Adrenal gland (tissue), 5 donors: ENCODE results near the gene SYDE2.

Experiments
- CTCF ChIP-seq, 6 experiments: fragments of 450-650 bp in 4 of 6; fragments of 200-600 bp in 2 of 6; sonication (generic) in 1 of 6; IDR thresholded peaks; 1 replicate in 5 of 6; 2 replicates in 1 of 6; pipeline versions ENCODE4 v1.5.1 to v1.8.0; 2016 to 2021; ENCODE audit warnings: antibody characterized with exemption in 6 of 6, mild to moderate bottlenecking in 2 of 6, moderate library complexity in 1 of 6
- POLR2A ChIP-seq, 2 donors: fragments of 450-650 bp; IDR thresholded peaks; one replicate each; pipeline ENCODE4 v1.6.1; 2017; ENCODE audit warnings: antibody characterized with exemption in 2 of 2, mild to moderate bottlenecking in 2 of 2, moderate library complexity in 1 of 2
- donor health status: DM: no; HTN: no; CAD: no.

GRCh38 chr1:85208488-85208887 is 7.7 kb upstream of the SYDE2 start:
- TF ChIP-seq CTCF (IDR thresholded peaks at IDR 0.05) (no peak), POLR2A (IDR thresholded peaks at IDR 0.05) (no peak)
